Ammon's horn (tissue), 1 donor: ENCODE measurements around the gene GPC1.

Experiments used
- DNase-seq: peaks from one replicate; pipeline ENCODE4 v3.0.0-alpha.2; 2016; ENCODE audit warnings: low spot score

The GPC1 gene

DNA sequence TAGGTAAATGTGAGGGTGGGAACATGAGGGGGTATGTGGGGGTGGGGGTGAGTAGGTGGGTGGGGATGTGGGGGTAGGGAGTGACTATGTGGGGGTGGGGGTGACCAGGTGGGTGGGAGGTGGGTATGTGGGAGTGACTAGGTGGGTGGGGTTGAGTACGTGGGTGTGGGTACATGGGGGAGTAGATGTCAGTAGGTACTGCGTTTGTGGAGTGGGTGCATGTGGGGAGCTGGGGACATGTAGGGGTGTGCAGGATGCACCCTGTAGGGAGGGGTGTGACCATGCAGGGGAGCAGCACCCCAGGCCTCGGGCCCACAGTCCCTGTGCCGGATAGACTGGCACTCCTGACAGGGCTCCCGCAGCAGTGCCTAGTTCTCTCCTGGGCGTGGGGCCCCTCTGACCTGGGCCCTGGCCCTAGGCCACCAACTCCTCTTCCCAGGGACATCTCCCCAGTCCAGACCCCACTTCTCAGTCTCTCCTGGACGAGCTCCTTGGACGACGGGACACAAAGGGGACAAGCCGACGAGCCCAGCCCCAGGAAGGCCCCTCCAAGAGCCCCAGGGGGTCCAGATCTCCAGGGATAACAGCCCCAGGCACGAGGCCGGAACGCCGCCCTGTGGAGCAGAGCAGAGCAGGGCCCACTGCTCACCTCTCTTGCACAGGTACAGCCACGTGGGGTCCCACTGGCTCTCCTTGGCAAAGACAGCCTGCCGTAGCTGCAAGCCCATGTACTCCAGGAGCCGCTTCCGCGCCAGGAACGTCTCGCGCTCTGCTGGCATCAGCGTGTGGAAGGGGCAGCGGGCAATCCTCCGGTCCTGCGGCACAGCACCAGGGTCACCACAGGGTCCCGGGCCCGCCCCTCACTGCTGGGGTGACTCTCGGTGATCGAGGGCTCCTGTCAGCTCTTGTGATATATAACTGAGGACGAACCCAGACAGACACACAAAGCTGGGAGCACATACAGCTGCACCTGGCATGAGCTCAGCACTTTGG is 64.1 kb downstream of the GPC1 start:
- DNase-seq = no peak

DNA sequence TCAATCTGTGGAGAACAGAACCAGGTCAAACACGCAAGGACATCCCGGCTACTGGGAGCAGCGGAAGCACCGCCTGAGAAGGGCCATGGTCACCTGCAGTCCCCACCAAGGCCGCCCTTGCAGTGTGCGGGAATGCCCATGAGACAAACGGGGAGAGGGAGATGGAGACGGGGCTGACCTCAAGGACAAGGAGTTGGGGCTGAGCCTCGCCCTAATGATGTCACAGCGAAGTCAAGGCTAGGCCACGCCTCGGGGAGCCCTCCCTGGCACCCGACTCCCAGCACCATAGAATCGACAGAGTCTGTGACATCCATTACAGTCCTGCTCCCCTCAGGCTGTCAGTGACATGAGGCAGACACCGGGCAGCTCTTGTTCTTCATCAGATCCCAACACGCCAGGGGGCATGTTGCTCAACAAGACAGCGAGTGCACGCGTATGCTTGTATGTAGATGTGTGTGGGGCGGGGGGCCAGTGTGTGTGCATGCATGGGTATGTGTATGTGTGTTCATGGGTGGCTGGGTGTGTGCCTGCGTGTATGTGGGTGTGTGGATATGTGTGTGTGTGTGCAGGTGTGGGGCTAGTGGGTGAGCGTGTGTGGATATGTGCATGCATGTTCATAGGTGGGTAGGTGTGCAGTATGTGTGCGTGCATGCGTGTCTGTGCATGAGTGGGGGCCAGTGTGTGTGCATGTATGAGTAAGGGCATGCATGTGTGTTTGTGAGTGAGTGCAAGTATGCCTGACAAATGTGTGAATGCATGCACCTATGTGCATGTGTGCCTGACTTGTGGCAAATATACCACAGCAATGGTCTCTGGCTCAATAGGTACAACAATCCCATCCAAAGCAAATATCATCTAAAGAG is 65.3 kb downstream of the GPC1 start:
- DNase-seq = no peak

DNA sequence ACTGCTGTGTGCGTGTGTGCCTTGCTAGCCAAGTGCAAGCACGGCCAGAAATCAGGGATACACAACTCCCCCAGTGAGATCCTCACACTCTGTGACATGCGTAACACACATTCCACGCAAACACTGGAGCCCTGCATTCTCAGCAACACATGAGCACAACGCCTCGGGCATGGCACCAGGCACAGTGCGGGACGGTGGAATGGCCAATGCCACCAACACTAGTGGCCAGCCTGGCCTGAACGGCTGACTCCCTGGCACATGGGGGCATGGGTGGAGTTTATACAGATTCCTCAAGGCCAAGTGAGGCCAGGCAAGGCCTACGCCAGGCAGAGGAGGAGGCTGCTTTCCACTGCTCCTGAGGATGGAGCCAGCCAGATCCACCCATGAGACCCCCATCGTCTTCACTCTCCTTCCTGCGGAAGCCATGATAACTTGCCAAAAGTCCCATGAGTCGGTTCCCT is 66.1 kb downstream of the GPC1 start:
- no peak for DNase-seq

DNA sequence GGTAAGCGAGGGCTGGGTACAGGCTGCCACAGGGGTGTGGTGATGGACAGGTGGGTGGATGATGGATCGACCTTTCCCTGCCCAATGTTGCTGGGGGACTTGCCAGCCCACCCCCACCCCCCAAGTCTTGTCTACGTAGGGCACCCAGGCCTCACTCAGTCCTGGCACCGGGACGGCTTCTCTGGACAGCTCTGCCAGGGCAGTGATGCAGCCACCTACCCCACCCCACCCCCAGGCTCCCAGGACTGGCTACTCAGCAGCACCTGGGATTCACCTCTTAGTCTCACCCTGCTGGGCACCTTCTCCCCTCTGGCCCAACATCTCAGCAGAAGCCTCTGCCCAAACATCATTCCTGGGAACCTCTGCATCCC is 66.6 kb downstream of the GPC1 start:
- DNase-seq = no peak

DNA sequence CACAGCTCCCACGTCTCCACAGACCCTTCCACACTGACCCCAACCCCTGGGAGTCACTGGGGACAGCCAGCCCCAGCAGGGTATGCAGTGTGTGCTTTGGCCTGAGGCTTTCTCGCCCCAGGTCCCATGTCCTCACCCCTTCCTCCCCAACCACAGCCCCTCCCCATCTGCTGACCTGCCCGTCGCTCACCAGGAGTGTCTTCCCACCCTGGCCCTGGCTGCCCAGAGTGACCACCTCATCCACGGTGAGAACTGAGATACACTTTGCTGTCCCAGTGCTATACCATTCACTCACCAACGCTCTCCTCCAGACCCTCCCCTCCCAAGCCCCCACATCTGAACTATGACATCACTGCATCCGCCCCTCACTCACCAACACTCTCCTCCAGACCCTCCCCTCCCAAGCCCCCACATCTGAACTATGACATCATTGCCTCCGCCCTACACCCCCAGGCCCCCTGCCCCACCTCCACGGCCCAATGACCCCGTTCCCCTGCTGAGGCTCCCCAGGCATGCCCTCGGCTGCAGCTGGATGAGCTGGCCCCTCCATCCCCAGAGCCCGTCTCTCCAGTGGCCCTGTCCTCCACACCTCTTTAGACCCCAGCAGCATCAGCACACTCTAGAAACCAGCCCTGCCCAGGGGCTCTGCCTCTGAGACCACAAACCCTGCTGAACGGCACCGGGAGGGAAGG is 67.1 kb downstream of the GPC1 start:
- no peak for DNase-seq

DNA sequence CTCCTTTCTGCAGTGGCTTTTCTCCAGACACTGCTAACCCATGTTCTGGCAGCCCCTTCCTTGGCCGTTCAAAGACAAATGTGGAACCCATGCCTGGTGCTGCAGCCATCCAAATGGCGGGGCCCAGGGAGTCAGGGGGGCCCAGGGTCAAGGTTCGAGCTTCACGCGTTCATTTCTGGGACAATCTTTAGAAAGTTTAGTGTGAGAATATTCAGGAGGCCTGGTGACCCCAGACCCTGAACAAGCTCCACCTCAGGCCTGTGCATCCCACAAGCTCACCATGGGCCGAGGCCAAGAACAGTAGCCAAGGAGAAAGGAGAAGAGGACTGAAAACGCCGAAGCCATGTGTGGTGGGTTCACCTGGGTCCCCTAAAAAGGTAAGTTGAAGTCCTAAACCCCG is 67.9 kb downstream of the GPC1 start:
- no peak for DNase-seq

DNA sequence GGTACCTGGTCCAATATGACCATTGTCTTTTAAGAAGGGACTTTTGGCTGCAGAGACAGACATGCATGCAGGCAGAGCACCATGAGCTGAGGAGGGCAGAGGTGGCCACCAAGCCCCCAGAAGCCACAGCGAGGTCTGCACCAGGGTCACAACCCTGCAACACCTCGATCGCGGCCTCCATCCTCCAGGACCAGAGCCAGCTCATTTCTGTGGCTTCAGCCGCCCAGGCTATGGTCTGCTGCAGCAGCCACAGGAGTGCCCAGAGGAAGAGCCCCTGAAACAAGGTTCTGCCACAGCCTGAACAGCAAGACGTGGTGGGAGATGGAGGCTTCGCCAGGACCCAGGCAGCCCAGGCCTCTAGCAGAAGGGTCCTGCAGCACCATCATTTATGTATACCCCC is 68.4 kb downstream of the GPC1 start:
- DNase-seq = no peak

DNA sequence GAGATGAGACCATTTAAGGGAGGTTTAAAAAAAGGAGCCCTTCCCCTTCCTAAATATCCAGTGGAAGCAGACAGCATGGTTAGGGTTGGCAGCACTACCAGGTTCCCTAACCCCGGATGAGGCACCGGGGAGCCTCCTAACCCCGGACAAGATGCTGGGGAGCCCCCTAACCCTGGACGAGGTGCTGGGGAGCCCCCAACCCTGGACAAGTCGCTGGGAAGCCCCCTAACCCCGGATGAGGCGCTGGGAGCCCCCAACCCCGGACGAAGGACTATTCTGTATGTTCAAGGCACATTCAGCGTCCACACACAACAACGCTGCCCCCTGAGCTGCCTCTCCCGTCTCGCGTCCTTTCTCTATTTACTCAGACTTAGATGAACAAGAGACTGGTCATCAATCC is 70.4 kb downstream of the GPC1 start:
- DNase-seq = no peak

DNA sequence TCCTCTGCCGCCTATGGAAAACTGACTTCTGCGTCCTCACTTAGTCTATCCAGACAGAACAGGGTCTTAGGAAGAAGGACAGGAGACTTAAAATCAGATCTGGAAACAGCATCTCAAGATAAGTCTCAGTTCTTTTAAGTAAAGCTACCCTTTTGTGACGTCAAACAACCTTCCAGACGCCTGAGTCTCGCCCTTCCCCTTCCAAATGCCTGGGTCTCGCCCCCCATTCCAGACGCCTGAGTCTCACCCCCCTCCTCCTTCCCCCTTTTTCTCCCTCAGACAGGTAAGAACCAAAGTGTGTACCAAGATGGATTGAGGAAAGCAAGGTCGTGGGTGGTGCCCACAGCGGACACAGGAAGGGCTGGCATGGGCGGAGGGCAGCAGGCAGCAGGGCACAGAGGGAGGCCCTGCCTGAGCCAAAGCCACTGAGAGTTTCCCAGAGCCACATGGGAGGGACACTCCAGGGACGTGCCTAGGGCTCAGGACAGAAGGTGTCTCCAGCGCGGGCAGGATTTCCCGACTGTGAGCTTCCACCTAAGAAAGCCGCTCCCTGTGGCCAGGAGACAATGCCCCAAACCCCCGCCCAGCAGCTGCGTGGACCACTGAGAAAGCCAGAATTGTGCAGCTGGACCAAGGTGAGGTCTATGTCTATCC is 71.1 kb downstream of the GPC1 start:
- DNase-seq = no peak

DNA sequence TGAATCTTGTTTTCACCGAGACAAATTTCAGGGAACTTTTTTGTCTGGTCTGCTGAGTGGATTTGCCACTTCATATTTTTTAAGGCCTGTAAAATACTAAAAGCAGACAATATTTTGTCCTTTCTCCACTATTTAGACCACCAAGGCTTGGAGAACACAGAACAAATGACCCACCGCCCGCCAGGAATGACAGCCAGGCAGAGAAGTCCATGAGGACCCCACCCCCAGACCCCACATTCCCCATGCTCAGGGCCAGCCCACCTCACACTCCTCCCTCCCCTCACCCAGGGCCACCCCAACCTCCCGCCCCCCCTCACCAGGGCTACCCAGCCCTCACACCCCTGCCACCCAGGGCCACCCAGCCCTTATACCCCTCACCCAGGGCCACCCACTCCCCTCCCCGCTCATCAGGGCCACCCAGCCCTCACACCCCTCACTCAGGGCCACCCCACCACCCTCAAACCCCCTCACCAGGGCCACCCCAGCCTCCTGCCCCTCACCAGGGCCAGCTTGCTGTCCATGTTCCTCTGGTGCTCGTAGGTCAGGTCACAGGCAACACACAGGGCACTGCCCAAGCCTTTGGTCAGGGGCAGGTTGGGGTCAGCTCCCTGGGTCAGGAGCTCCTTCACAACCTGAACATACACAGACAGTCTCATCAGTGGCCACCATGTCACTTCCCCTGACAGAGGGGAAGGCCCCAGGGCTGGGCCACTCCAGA is 71.8 kb downstream of the GPC1 start:
- DNase-seq = no peak

DNA sequence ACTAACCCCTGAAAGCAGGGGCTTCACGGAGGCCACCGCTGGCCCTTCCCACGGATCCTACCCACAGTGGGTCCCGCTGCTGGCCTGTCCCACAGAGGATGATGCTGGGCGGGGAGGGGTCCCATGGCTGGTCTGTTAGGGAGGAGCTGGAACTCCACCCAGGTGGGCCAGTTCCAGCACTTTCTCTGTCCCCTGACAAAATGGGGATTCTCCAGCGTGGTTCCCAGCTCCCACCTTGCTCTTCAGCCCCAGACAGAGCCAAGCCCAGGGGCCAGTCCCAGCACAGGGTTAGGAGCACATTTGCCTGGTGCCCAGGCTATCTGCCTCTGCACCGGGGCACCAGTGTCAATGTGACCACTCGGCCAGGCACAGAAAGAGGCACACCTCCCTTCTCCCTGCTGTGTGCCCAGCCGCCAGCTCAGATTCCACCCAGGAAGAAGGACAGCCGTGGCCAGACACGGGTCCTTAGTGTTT is 72.4 kb downstream of the GPC1 start:
- no peak for DNase-seq

DNA sequence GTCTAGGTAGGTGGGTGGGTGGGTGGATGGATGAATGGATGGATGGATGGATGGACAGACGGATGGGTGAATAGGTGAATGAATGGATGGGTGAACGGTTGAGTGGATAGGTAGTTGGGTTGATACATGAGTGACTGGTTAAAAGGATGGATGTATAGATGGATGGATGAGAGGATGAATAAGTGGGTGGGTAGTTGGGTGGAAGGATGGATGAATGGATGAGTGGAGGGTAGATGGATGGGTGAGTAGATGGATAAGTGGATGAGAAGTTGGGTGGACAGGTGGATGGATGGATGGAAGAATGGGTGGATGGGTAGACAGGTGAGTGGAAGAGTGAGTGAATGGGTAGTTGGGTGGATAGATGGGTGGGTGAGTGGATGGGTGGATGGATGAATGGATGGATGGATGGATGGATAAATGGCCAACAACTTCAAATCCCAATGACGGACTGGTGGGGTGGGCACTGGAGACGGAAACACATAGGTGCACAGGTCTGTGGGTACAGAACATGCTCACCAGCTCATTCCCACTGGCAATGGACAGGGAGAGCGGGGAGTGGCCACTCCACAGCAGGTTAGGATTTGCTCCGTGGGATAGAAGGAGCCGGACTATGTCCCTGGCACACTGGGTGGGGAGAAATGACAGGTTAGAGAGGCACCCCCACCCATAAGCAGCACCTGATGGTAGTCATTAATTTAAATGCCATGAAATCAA is 73.5 kb downstream of the GPC1 start:
- DNase-seq = no peak

DNA sequence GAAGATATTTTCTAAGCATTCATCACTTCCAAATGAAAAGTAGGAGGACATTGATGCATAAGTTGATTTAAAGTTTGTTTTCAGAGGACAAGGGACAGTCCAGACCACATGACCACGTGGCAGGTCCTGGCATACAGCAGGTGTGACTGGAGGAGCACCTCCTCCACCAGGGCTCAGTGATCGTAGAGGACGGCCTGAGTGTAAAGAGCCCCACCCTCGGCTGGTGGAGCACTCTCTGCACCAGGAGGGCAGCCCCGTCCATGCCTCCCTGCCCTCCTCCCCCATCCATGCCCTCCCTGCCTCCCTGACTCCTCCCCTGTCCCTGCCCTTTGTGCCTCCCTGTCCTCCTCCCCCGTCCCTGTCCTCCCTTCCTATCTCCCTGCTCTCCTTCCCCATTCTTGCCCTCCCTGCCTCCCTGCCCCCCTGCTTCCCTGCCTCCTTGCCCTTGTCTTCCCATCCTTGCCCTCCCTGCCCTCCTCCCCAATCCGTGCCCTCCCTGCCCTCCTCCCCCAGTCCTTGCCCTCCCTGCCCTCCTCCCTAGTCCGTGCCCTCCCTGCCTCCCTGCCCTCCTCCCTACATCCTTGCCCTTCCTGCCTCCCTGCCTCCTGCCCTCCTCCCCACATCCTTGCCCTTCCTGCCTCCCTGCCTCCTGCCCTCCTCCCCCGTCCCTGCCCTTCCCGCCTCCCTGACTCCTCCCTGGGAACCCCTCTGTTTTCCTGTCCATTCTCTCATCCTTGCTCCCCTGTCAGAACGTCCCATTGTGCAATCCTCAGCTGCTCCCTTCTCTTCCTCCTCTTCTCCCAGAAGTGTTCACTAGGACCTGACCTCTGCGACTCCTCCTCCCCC is 74.4 kb downstream of the GPC1 start:
- no peak for DNase-seq

DNA sequence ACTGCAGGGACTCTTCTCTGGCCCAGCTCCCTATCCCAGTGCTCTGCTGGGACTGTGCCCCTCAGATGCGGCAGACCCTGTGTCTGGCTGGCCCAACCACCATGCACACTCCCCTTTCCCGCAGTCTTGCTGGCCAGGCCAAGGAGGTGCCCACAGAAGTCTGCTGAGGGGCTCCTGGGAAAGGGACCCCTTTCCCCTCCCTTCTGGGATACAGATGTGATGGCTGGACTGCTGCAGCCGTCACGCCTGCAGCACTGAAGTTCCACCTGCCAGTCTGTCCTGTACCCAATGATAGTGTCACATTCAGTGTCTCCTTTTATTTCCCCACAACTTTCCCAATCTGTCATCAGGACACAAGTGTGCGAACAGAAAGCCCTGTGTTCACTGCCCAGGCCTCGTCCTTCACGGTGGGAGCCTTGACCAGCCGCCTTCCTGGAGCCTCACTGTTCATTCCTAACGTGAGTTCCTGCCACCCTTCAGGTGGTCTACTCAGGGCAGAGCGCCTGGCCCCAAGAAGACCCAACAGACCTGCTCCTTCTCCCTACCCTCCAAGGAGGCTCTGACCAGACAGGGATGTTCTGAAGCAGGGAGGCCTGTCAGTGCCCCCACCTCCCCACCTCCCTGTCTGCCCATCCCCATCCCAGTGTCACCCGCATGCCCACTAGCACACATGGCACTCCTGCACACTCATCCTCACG is 75.2 kb downstream of the GPC1 start:
- DNase-seq = no peak

DNA sequence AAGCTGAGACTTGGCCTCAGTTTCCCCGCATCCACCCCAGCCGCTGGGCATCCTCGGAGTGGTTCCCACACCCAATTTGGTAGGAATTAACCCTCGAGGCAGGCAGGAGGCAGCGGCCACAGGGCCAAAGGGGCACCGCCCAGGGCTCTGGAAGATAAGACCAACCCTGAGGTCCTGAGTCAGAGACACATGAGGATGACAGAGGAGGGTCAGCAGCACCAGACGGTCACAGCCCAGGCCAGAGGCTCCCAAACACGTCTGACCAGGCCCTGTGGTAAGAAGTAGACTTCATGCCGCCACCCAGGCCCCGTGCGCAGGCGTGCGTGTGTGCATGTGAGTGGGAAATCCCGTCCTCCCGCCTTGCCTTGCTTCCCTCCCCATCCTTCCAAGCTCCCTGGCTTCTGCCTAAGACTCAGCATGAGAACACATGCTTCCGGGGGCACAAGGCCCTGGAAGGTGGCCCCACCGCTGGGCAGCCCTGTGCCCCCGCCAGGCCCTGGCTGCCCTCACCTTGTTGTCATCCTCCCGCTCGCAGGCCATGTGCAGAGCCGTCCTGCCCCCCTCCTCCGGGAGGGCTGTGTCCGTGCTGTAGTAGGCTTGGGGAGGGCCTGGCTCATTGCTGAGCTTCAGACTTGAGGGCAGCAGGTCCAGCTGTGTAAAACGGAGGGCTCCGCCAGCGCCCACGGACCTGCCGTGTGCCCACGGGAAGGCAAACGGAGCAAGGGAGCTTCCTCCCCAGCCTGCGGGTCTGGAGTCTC is 76.1 kb downstream of the GPC1 start:
- no peak for DNase-seq

DNA sequence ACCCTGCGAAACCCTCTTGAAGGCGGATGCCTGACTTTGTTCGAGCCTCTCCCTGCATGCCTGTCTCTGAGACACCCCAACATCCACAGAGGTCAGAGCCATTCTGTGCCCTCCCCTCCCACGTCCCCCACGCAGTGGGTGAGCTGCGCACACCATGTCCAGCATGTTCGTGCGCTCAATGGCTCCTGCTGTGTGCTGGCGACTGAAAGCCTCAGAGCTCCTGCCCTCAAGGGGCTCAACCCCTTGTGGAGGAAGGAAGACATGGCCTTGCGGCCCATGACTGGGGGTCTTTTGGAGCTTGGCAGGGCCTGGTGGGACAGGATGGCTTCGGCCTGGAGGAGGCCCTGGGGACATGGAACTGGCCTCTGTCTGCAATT is 76.6 kb downstream of the GPC1 start:
- no peak for DNase-seq

DNA sequence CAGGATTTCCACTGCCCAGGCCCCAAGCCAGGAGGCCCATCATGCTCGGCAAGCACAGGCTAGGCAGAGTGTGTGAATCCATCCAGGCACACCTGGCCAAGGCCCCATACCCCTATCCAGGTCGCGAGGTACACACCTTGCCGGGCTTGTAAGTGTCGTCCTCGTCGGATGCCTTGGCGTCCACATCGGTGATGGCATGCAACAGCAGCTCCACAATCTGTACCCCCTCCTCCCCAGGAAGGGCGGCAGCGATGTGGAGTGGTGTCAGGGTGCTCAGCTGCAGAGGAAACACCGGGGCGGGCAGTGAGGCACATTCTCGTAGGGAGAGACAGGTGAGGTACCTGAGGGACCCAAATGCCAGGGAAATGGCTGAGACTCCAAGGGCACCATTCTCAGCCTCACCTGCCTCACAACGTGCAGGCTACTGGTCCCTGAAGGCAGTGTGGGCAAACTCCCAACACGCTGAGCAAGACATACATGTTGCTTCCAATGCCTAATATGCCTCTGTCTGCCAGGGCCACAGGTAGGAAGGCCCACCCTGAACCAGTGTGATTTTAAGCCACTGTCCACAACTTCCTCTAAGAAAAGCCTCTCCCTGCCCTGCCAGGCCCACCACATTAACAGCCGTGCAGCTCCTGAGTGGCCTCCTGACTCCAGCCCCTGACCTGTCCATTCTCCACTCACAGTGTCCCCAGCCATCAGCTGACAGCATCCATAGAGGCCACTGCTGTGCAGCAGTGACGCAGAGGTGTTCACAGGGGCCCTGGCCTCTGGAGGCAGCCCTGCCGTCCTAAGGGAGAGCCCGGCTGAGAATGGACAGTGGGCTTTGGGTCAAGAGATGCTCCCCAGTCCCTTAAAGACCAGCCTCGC is 77.4 kb downstream of the GPC1 start:
- DNase-seq = no peak
